Left ventricle myocardium inferior (tissue), 1 donor: ENCODE results near the gene FTO. TPM values are rescaled to one million over a fixed set of nuclear protein-coding genes. Genes with fewer than 3 reads are reported as not detected.

Experiments
- DNase-seq: peaks from one replicate; pipeline ENCODE4 v3.0.0-alpha.2; 2020
- H3K27ac ChIP-seq: fragments of 200-600 bp; replicated peaks from 2 replicates; pipeline ENCODE4 v1.8.0; 2021
- H3K27me3 ChIP-seq: fragments of 200-600 bp; 2 replicates; pipeline ENCODE4 v1.8.0; 2021; ENCODE audit warnings: low read depth
- H3K36me3 ChIP-seq: fragments of 200-600 bp; 2 replicates; pipeline ENCODE4 v1.8.0; 2021
- H3K4me1 ChIP-seq: fragments of 200-600 bp; 2 replicates; pipeline ENCODE4 v1.8.0; 2021
- H3K4me3 ChIP-seq: fragments of 200-600 bp; 2 replicates; pipeline ENCODE4 v1.8.0; 2021; ENCODE audit warnings: mild to moderate bottlenecking, moderate library complexity
- H3K9me3 ChIP-seq: fragments of 200-600 bp; replicated peaks from 2 replicates; pipeline ENCODE4 v1.8.0; 2021
- CTCF ChIP-seq: fragments of 200-600 bp; IDR thresholded peaks from 2 replicates; pipeline ENCODE4 v1.8.0; 2021; ENCODE audit warnings: antibody characterized with exemption, mild to moderate bottlenecking, borderline replicate concordance
- intact Hi-C: fragments of 100-400 bp; cut with micrococcal nuclease; formaldehyde crosslinking; loops from one replicate; pipeline ENCODE4 v1.11.0; 2022
- total RNA-seq: library from RNA; stranded (reverse); fragmentation: NEBNext Ultra II Directional; extraction: Animal tissue kit (Norgen Biotek cat#: 25700); gene quantifications from one replicate; pipeline ENCODE4 v1.2.1, GENCODE V29; 2021
- donor health status: DM: no; HTN: yes; CAD: no; lungs with severe emphysema.

FTO gene
- total RNA-seq, 1 donor from 2014 or later = 78.4 TPM

- Histone ChIP-seq H3K4me3 (no peak overlapping the region), H3K9me3 (peaks cover 19% of the 10 kb centered on the region), H3K36me3 (peaks cover 9% of the 10 kb centered on the region), H3K4me1 (no peaks in the 10 kb centered on the region), H3K27me3 (no peaks in the 10 kb centered on the region), H3K27ac (no peak overlapping the region)
- no peak for TF ChIP-seq CTCF
- no peak for DNase-seq
- intact Hi-C loops = no loop called here
These were observed 330.7 kb downstream of the FTO start for GRCh38 chr16:54034684-54035083.

DNA sequence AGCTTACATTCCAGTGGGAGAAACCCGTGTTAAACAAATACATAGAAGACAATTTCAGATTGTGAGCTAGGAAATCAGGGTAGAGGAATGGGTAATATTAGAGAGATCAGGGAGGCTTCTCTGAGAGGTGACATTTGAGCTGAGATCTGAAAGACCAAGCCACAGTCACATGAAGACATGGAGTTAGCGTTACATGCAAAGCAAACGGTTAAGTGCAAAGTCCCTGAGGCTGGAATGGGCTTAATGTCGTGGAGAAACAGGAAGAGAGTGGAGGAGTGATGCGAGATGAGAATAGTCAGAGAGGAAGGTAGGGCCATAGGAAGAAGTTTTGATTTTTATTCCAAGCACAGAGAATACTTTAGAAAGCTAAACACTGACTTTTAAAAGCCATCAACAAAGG lies 336.5 kb downstream of the FTO start:
- DNase-seq = no peak
- no peak overlapping the region for H3K27ac ChIP-seq
- intact Hi-C loops = no loop called here

GRCh38 chr16:54040975-54041374 lies 337.0 kb downstream of the FTO start:
- Histone ChIP-seq H3K27me3 (no peaks in the 10 kb centered on the region), H3K27ac (no peak overlapping the region), H3K36me3 (no peaks in the 10 kb centered on the region), H3K9me3 (no peaks in the 10 kb centered on the region), H3K4me1 (no peaks in the 10 kb centered on the region), H3K4me3 (no peak overlapping the region)
- intact Hi-C loops = no loop called here
- no peak for DNase-seq
- no peak for TF ChIP-seq CTCF

More for the DNA sequence above, 336.5 kb downstream of the FTO start:
- no peaks in the 10 kb centered on the region for H3K4me1 ChIP-seq
- no peaks in the 10 kb centered on the region for H3K36me3 ChIP-seq
- H3K27me3 ChIP-seq = no peaks in the 10 kb centered on the region
- TF ChIP-seq CTCF = no peak
- H3K4me3 ChIP-seq = no peak overlapping the region
- H3K9me3 ChIP-seq = no peaks in the 10 kb centered on the region

- Histone ChIP-seq H3K4me3 (no peak overlapping the region), H3K27ac (no peak overlapping the region), H3K27me3 (no peaks in the 10 kb centered on the region), H3K4me1 (no peaks in the 10 kb centered on the region), H3K9me3 (no peaks in the 10 kb centered on the region), H3K36me3 (no peaks in the 10 kb centered on the region)
- DNase-seq = no peak
- no peak for TF ChIP-seq CTCF
- intact Hi-C loops = no loop called here
These were observed 344.9 kb downstream of the FTO start for GRCh38 chr16:54048586-54049495.

- no peak overlapping the region for H3K27ac ChIP-seq
- no peaks in the 10 kb centered on the region for H3K36me3 ChIP-seq
- TF ChIP-seq CTCF = no peak
- H3K4me3 ChIP-seq = no peak overlapping the region
- no peak for DNase-seq
- H3K9me3 ChIP-seq = no peaks in the 10 kb centered on the region
- no peaks in the 10 kb centered on the region for H3K27me3 ChIP-seq
- H3K4me1 ChIP-seq = peaks cover 2% of the 10 kb centered on the region
- intact Hi-C loops = no loop called here
These were observed 345.9 kb downstream of the FTO start for GRCh38 chr16:54049591-54050458.
